Nucleus accumbens (tissue), 56 donors: ENCODE data around the gene TMA7B.
"Not testable (repeated sequence)": the region's sequence is repeated elsewhere in the genome, so short reads cannot be mapped to it uniquely, and the experiment has no call there.

Experiments
- DNase-seq, 56 donors: peaks; one replicate each; lab custom pipeline; 2025; lab: John Stamatoyannopoulos, UW

TMA7B gene

GRCh38 chr22:39979048-39979447 lies 18.9 kb downstream of the TMA7B start:
- no peak for DNase-seq

DNA sequence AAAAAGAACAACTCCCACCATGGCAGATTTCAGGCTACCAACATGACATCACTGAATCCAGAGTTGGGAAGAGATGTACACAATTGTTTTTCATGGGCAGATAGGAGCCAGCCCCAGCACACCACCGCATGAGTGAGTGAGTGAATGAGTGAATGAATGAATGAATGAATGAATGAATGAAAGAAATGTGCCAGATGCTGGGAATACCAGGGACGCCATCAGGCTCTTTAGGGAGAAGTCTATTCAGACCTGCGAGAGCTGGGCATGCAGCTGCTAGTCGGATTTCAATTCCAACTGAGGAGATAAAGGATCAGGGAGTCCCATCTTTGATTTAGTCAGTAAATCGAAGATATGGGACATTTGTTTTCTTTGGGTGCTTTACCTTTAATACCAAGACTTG lies 19.3 kb downstream of the TMA7B start:
- DNase-seq = no peak

- peak in 9 of 56 donors; percentile 4 to 31 (median 16) for DNase-seq
Measured at GRCh38 chr22:39980596-39980995, 20.4 kb downstream of the TMA7B start.

GRCh38 chr22:39983346-39983745 lies 23.1 kb downstream of the TMA7B start:
- no peak for DNase-seq

DNA sequence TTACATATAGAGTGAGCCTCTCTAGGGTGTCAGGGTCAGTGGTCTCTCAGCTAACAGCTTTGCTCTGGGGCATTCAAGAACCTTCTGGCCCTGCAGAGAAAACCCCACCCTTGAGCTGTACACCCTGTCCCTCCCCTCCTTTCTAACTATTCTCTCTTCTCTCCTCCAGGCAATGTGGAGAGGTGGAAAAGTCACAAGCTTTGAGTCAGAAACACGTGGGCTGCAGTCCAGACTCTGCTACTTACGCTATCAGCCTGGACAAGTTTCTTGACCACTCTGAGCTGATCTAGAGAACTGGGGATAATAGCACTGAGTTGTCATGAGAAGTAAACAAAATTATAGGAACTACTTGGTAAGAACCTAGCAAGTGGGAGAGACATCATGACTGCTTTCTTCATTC lies 23.8 kb downstream of the TMA7B start:
- DNase-seq = no peak

- DNase-seq = no peak
Measured at GRCh38 chr22:39984746-39985145, 24.5 kb downstream of the TMA7B start.

GRCh38 chr22:39985383-39986035 lies 25.3 kb downstream of the TMA7B start:
- peak in 34 of 56 donors; percentile 7 to 80 (median 43) for DNase-seq

DNA sequence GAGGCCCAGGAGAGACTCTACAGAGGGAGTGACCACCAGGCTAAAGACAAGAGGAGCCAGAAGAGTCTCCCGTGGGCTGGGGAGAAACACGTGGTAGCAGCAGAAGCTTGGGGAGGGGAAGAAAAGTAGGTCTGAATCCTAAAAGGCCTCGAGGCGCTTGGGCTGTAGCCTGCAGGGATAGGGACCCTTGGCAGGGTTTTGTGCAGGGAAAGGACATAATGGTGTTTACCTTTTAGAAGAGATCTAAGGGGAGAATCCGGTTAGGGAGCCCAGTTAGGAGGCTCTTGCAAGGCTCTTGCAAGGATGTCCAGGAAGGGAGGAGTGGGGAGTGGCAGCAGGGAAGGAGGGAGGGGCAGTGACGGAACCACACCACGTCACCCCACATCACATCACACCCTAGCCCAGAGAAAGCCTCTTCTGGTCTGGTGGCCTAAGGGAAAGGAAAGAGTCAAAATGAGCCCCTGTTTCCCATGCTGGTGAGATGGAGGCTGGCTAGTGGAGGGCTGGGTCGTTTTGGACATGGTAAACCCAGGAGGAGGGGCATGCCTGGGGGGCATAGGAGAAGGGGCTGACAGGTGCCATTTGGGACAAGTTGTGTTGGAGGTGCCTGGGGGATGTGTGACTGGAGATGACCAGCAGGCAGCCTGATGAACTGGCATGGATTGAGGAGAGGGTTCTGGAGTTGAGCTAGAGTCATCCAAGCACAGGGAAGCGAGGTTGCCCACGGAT lies 28.4 kb downstream of the TMA7B start:
- no peak for DNase-seq

- peak in 4 of 56 donors; percentile 7 to 39 (median 22) for DNase-seq
Measured at GRCh38 chr22:39989633-39990032, 29.4 kb downstream of the TMA7B start.

GRCh38 chr22:39990686-39991085 lies 30.5 kb downstream of the TMA7B start:
- DNase-seq = no peak

DNA sequence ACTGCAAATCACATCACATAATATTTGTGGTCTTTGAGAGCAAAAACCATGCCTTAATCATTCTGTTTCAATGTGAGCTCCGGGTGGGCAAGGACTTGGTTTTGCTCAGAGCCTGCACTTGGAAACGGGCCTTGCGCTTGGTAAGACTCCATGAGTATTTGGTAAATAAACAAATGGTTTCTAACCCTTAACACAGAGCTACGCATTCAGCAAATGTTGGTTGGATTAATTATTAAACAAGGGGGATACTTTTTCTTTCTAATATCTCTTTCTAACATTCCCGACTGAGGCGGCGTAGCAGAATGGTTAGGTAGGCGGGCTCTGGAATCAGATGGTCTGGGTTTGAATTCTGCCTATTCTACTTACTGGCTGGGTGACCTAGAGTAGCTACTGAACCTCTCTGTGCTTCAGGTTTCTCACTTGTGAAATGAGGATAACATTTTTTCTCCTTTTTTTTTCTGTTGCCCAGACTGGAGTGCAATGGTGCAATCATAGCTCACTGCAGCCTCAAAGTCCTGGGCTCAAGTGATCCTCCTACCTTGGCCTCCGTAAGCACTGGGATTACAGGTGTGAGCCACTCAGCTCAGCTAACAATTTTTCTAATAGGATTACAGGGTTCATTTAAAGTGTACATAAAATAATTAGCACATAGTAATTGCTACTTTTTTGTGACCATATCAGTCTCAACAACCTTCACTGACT lies 31.1 kb downstream of the TMA7B start:
- DNase-seq = no peak

DNA sequence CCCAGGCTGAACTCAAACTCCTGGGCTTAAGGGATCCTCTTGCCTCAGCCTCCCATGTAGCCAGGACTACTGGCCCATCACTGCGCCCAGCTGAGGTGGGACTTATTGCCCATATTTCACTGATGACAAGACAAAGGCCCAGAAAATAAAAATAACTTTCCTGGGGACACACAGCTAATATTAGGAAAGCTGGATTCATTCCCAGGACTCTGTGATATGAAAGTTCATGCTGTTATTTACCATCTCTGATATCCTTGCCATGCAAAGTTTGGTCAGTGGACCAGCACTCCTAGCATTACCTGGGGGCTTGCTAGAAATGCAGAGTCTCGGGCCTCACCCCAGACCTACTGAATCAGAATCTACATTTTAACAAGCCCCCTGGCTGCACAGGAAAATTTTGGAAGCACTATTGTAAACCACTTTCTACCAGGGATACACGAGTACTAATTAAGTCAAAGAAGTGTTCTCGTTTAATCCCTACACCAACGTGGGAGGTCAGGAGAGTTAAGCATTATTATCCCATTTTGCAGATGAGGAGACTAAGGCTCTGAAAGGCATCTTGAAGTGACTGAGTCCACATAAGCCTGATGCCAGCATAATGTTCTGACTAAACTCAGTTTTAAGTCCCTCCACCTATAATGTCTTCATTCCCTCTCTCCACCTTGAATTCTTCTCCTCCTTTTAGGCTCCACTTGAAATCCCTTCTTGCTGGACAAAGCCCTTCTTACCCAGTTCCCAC lies 32.1 kb downstream of the TMA7B start:
- no peak for DNase-seq

GRCh38 chr22:39992894-39993293 lies 32.7 kb downstream of the TMA7B start:
- not testable (repeated sequence) for DNase-seq

DNA sequence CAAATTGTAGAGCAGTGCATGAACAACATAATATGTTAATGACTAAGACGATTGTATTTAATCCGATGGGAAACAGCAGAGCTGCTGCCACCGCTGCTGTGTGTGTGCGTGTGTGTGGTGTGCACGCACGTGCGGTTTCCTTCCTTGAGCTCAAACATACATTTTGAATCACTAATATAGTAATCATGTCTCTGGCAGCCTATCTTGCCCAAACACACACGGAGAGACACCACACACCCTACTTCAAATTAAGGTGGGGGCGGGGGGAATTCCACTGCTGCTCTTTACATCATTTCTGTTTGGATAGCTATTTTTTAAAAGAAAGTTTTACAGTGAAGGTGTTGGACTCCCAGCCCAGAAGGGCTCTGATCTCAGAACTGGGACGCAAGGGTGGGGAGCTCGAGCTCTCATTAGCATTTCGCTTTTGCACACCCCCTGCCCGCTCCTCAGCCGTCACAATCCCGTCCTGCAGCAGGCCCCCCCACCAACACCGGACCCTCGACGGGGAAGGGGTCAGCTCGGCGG lies 33.9 kb downstream of the TMA7B start:
- DNase-seq = peak in 2 of 56 donors; percentile 7 to 10

DNA sequence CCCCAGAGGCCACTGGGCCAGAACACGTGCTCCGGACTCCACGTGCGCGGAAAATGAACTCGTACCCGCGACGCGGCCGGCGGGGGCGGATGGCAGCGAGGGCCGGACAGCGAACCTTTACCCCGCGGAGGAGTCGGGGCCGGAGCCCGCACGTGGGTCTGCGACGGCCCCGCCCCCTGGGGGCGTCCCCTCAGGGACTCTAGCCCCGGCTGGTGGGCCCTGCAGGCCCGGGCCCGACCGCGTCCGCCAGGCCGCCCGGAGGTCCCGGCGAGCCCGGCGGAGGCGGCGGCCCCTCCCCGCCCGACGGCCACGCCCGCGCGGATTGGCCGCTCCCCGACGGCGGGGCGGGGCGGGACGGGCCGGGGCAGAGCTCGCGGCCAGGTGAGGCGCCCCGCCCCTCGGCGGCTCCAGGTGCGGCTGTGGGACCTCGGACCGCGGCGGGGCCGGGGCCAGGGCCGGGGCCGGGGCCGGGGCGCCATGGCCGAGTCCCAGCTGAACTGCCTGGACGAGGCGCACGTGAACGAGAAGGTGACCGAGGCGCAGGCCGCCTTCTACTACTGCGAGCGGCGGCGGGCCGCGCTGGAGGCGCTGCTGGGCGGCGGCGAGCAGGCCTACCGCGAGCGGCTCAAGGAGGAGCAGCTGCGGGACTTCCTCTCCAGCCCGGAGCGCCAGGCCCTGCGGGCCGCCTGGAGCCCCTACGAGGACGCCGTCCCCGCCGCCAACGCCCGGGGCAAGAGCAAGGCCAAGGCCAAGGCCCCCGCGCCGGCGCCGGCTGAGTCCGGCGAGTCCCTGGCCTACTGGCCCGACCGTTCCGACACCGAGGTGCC lies 34.6 kb downstream of the TMA7B start, which contains the start of gene FAM83F:
Gene FAM83F (plus strand): TSS at position 389 of the 827 bp plus-strand sequence. CDS start 89 bp downstream, at position 478.
- peak in 1 of 56 donors; percentile 9 for DNase-seq

- DNase-seq = no peak
Measured at GRCh38 chr22:39995393-39996252, 35.4 kb downstream of the TMA7B start.

DNA sequence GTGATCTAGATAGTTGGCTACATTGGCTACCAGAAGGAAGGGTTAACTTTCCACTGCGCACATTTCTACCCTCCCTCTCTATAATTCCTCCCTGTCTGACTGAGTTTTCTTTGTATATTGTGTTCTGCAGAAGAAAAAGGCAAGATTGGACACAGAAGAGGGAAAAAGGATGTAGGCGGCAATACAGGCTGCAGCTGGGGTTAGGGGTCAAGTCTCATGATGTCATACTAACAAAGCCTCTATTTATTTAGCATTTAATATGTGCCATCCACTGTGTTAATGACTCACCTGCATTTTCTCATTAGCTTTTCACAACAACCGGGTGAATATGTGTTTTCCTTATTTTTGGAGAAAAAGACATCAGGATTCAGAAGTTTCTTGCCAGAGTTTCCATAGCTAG lies 36.5 kb downstream of the TMA7B start:
- DNase-seq = no peak

DNA sequence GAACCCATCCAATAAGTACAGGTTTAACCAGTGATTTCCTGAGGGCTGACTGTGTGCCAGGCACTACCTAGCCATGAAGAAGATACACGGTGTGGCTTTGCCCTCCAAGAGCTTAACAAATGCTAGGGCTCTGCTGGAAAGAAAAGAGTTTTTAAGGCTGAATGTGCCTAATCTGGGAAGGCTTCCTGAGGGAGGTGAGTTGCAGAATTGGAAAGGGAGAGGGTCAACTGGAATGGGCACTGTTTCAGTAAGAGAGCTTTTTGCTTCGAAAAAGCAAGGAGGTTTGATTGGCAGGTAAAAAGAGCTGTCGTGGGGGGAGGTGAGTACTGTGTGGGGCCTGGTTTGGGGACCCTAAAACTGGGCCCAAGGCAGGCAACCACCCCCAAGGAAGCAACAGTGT lies 37.2 kb downstream of the TMA7B start:
- no peak for DNase-seq
